H1 (cell line): ENCODE results near the gene UMOD. TPM values are rescaled to one million over a fixed set of nuclear protein-coding genes. Genes with fewer than 3 reads are reported as not detected.

ENCODE experiments used
- CTBP2 ChIP-seq: IDR thresholded peaks from 2 replicates; pipeline ENCODE4 v1.7.0; 2011; ENCODE audit warnings: borderline replicate concordance, mild to moderate bottlenecking, moderate library complexity, mixed read lengths, low read length; ENCODE audit not compliant: insufficient read depth, insufficient read length
- FOSL1 ChIP-seq: IDR thresholded peaks from 2 replicates; pipeline ENCODE4 v1.6.1; 2011; ENCODE audit warnings: mild to moderate bottlenecking, low read depth, low read length, moderate library complexity; ENCODE audit not compliant: insufficient read depth
- KDM5A ChIP-seq: fragments of 200-600 bp; IDR thresholded peaks from 2 replicates; pipeline ENCODE4 v1.7.1; 2012; ENCODE audit warnings: mild to moderate bottlenecking, low read length, inconsistent platforms, mixed read lengths
- polyA plus RNA-seq, 7 experiments: library from polyadenylated mRNA; depleted of rRNA in 3 of 7; stranded (reverse) in 5 of 7; unstranded in 2 of 7; fragments of >200 nt in 5 of 7; fragments of 200-250 nt in 2 of 7; gene quantifications; 1 replicate in 5 of 7; 2 replicates in 1 of 7; 4 replicates in 1 of 7; pipeline versions ENCODE4 v1.2.1 to v1.2.3, GENCODE V29; 2011 to 2013; ENCODE audit warnings: missing spikeins in 2 of 7, mixed read lengths in 2 of 7
- total RNA-seq: library from RNA; stranded (reverse); fragmentation: NEBNext Ultra II Directional; extraction: Animal tissue kit (Norgen Biotek cat#: 25700); gene quantifications from 2 replicates; pipeline ENCODE4 v1.2.1, GENCODE V29; 2021

Gene UMOD
- total and polyA plus RNA-seq, 2 of the 8 experiments (the other 6 are each of a cell fraction or from before 2014, with no cell fraction given), result not detected

GRCh38 chr16:20306401-20306800 is 46.1 kb downstream of the UMOD start (continued):
- TF ChIP-seq FOSL1 (no peak), KDM5A (no peak), CTBP2 (no peak)
